Measurements from ENCODE around the gene LYPD3. TPM values are rescaled to one million over a fixed set of nuclear protein-coding genes. Genes with fewer than 3 reads are reported as not detected.

LYPD3 gene
- total RNA-seq, 4 donors from 2014 or later: 185 to 612 (median 483) TPM

- Histone ChIP-seq H3K4me1 (peaks cover 26% of the 10 kb centered on the region), H3K27me3 (no peaks in the 10 kb centered on the region), H3K36me3 (no peaks in the 10 kb centered on the region), H3K27ac (no peak overlapping the region), H3K9me3 (no peaks in the 10 kb centered on the region), H3K4me3 (no peak overlapping the region)
- 84% methylated on average over 3 of the region's 3 CpGs for WGBS
- DNase-seq (ENCODE audit: low spot score in 2 of 2): no peak
- TF ChIP-seq POLR2A (IDR thresholded peaks at IDR 0.05): no peak
- TF ChIP-seq CTCF (IDR thresholded peaks at IDR 0.05): no peak
- no peak for TF ChIP-seq POLR2AphosphoS5 (IDR thresholded peaks at IDR 0.05)
- no peak for TF ChIP-seq EP300 (IDR thresholded peaks at IDR 0.05)
Observed at GRCh38 chr19:43435775-43436174, 29.6 kb downstream of the LYPD3 start.

- Histone ChIP-seq H3K36me3 (no peaks in the 10 kb centered on the region), H3K9me3 (no peaks in the 10 kb centered on the region), H3K4me3 (no peak overlapping the region), H3K27me3 (no peaks in the 10 kb centered on the region), H3K4me1 (peaks cover 18% of the 10 kb centered on the region), H3K27ac (no peak overlapping the region)
- 78% methylated on average over 6 of the region's 6 CpGs for WGBS
- DNase-seq (ENCODE audit: low spot score in 2 of 2): no peak
- TF ChIP-seq CTCF (IDR thresholded peaks at IDR 0.05): no peak
- no peak for TF ChIP-seq POLR2AphosphoS5 (IDR thresholded peaks at IDR 0.05)
- no peak for TF ChIP-seq POLR2A (IDR thresholded peaks at IDR 0.05)
- no peak for TF ChIP-seq EP300 (IDR thresholded peaks at IDR 0.05)
Observed at GRCh38 chr19:43433689-43434088, 31.7 kb downstream of the LYPD3 start.

- peaks cover 14% of the 10 kb centered on the region for H3K4me1 ChIP-seq
- TF ChIP-seq CTCF (IDR thresholded peaks at IDR 0.05): no peak
- no peak for TF ChIP-seq POLR2A (IDR thresholded peaks at IDR 0.05)
- no peak for TF ChIP-seq EP300 (IDR thresholded peaks at IDR 0.05)
- TF ChIP-seq POLR2AphosphoS5 (IDR thresholded peaks at IDR 0.05): no peak
- no peaks in the 10 kb centered on the region for H3K9me3 ChIP-seq
- DNase-seq (ENCODE audit: low spot score in 2 of 2): no peak
- H3K36me3 ChIP-seq: no peaks in the 10 kb centered on the region
- H3K27me3 ChIP-seq: no peaks in the 10 kb centered on the region
- H3K4me3 ChIP-seq: no peak overlapping the region
- WGBS: 62% methylated on average over 2 of the region's 2 CpGs
- no peak overlapping the region for H3K27ac ChIP-seq
Observed at GRCh38 chr19:43433358-43433673, 32.1 kb downstream of the LYPD3 start.

GRCh38 chr19:43430976-43431375 is 34.4 kb downstream of the LYPD3 start:
- Histone ChIP-seq H3K27me3 (no peaks in the 10 kb centered on the region), H3K27ac (no peak overlapping the region), H3K4me3 (no peak overlapping the region), H3K9me3 (no peaks in the 10 kb centered on the region), H3K36me3 (no peaks in the 10 kb centered on the region), H3K4me1 (peaks cover 8% of the 10 kb centered on the region)
- WGBS: 61% methylated on average over 9 of the region's 9 CpGs
- no peak for TF ChIP-seq EP300 (IDR thresholded peaks at IDR 0.05)
- no peak for DNase-seq (ENCODE audit: low spot score in 2 of 2)

GRCh38 chr19:43430142-43430710 is 35.2 kb downstream of the LYPD3 start:
- Histone ChIP-seq H3K4me1 (peaks cover 15% of the 10 kb centered on the region), H3K27ac (no peak overlapping the region), H3K27me3 (no peaks in the 10 kb centered on the region), H3K36me3 (no peaks in the 10 kb centered on the region), H3K9me3 (no peaks in the 10 kb centered on the region), H3K4me3 (no peak overlapping the region)
- TF ChIP-seq CTCF (IDR thresholded peaks at IDR 0.05) (no peak), POLR2A (IDR thresholded peaks at IDR 0.05) (no peak), POLR2AphosphoS5 (IDR thresholded peaks at IDR 0.05) (no peak), EP300 (IDR thresholded peaks at IDR 0.05) (no peak)
- WGBS: 41% methylated on average over 6 of the region's 6 CpGs
- no peak for DNase-seq (ENCODE audit: low spot score in 2 of 2)

GRCh38 chr19:43429395-43429794 is 36.0 kb downstream of the LYPD3 start:
- peaks cover 16% of the 10 kb centered on the region for H3K4me1 ChIP-seq
- no peaks in the 10 kb centered on the region for H3K27me3 ChIP-seq
- no peaks in the 10 kb centered on the region for H3K36me3 ChIP-seq
- H3K27ac ChIP-seq: no peak overlapping the region
- TF ChIP-seq POLR2A (IDR thresholded peaks at IDR 0.05) (no peak), EP300 (IDR thresholded peaks at IDR 0.05) (no peak), POLR2AphosphoS5 (IDR thresholded peaks at IDR 0.05) (no peak), CTCF (IDR thresholded peaks at IDR 0.05) (no peak)
- no peak for DNase-seq (ENCODE audit: low spot score in 2 of 2)
- H3K9me3 ChIP-seq: no peaks in the 10 kb centered on the region
- 87% methylated on average over 7 of the region's 7 CpGs for WGBS
- no peak overlapping the region for H3K4me3 ChIP-seq
